Endothelial cell of umbilical vein (primary cell): ENCODE measurements around the gene HPF1. TPM values are rescaled to one million over a fixed set of nuclear protein-coding genes. Genes with fewer than 3 reads are reported as not detected.
A peak's percentile ranks its signal among the peaks of the same experiment; 100 is the strongest.

Source experiments
- BruUV-seq: library from RNA; stranded (reverse); fragments of 400-500 nt; replicated peaks from 2 replicates; lab custom pipeline; 2021; lab: Mats Ljungman, UMichigan
- CTCF ChIA-PET: fragments of 300-600, 350-600 bp; sonication (Branson Sonifier 250); formaldehyde crosslinking; loops from one replicate; lab custom pipeline; 2021; ENCODE audit warnings: antibody characterized with exemption, inconsistent platforms; lab: Charles Lee
- POLR2A ChIA-PET: fragments of 300-600, 350-600 bp; sonication (Branson Sonifier 250); formaldehyde crosslinking; loops from one replicate; lab custom pipeline; 2021; ENCODE audit warnings: antibody characterized with exemption, inconsistent platforms; lab: Charles Lee
- DNase-seq: peaks from one replicate; pipeline ENCODE4 v3.0.0-alpha.2; 2011; ENCODE audit warnings: low read depth, low spot score
- FAIRE-seq: peaks from 2 replicates; lab custom pipeline; 2011; peaks lifted over from hg19 to GRCh38; lab: Jason Lieb, UNC
- H2AFZ ChIP-seq: 2 replicates; pipeline ENCODE4 v1.6.0; 2012; ENCODE audit warnings: low read depth, low read length, control low read depth, inconsistent platforms
- H3K27ac ChIP-seq: 2 replicates; pipeline ENCODE4 v1.5.1; 2011; ENCODE audit warnings: low read depth, mild to moderate bottlenecking, control low read depth, low read length, moderate library complexity; ENCODE audit not compliant: insufficient read depth
- H3K27me3 ChIP-seq, 2 experiments: 2 replicates each; pipeline versions ENCODE4 v1.6.0 to v1.6.1; 2011; ENCODE audit warnings: low read length in 2 of 2, mixed read lengths in 1 of 2; ENCODE audit not compliant: control insufficient read depth in 2 of 2, insufficient read depth in 2 of 2
- H3K36me3 ChIP-seq, 2 experiments: 2 replicates in 1 of 2; 3 replicates in 1 of 2; pipeline ENCODE4 v1.5.1; 2011; ENCODE audit warnings: low read length in 2 of 2, mild to moderate bottlenecking in 1 of 2, moderate library complexity in 1 of 2; ENCODE audit not compliant: control insufficient read depth in 2 of 2, insufficient read depth in 2 of 2; ENCODE audit errors: extremely low read depth in 1 of 2
- H3K4me1 ChIP-seq: 3 replicates; pipeline ENCODE4 v1.5.1; 2011; ENCODE audit warnings: mild to moderate bottlenecking, low read length; ENCODE audit not compliant: control insufficient read depth, insufficient read depth; ENCODE audit errors: extremely low read depth
- H3K4me2 ChIP-seq: 2 replicates; pipeline ENCODE4 v1.6.1; 2011; ENCODE audit warnings: low read length, control low read depth, mixed read lengths; ENCODE audit not compliant: insufficient read depth
- H3K4me3 ChIP-seq, 3 experiments: fragments of 200-600 bp in 1 of 3; sonication (generic), shearing (Covaris generic) in 1 of 3; replicated peaks in 1 of 3; 2 replicates each; pipeline ENCODE4 v1.5.1; 2011 to 2016; ENCODE audit warnings: control low read depth in 3 of 3, low read length in 3 of 3, mild to moderate bottlenecking in 2 of 3, inconsistent platforms in 1 of 3, low read depth in 1 of 3, moderate library complexity in 1 of 3; ENCODE audit not compliant: insufficient read depth in 1 of 3
- H3K79me2 ChIP-seq: 2 replicates; pipeline ENCODE4 v1.6.0; 2012; ENCODE audit warnings: low read length, inconsistent platforms; ENCODE audit not compliant: control insufficient read depth, insufficient read depth
- H3K9ac ChIP-seq: replicated peaks from 2 replicates; pipeline ENCODE3; 2011; ENCODE audit warnings: low read length, control low read depth; ENCODE audit not compliant: insufficient read depth; ENCODE audit errors: extremely low read depth
- H3K9me1 ChIP-seq: replicated peaks from 3 replicates; pipeline ENCODE4 v1.6.0; 2011; ENCODE audit warnings: mild to moderate bottlenecking, low read length; ENCODE audit not compliant: control insufficient read depth, insufficient read depth; ENCODE audit errors: extremely low read depth
- H3K9me3 ChIP-seq: replicated peaks from 2 replicates; pipeline ENCODE4 v1.5.1; 2012; ENCODE audit warnings: low read length, inconsistent platforms; ENCODE audit not compliant: control insufficient read depth, insufficient read depth
- H4K20me1 ChIP-seq: replicated peaks from 2 replicates; pipeline ENCODE3; 2011; ENCODE audit warnings: mild to moderate bottlenecking, low read length; ENCODE audit not compliant: control insufficient read depth, insufficient read depth; ENCODE audit errors: extremely low read depth
- EZH2 ChIP-seq: IDR thresholded peaks from 2 replicates; pipeline ENCODE4 v1.6.1; 2012; ENCODE audit warnings: borderline replicate concordance, low read depth, mild to moderate bottlenecking, moderate library complexity, low read length, inconsistent platforms; ENCODE audit not compliant: severe bottlenecking
- FOS ChIP-seq: IDR thresholded peaks from 2 replicates; pipeline ENCODE4 v1.6.1; 2011; ENCODE audit warnings: mild to moderate bottlenecking, low read length, moderate library complexity, borderline replicate concordance; ENCODE audit not compliant: insufficient read depth
- POLR2A ChIP-seq: IDR thresholded peaks from 2 replicates; pipeline ENCODE4 v1.6.1; 2012; ENCODE audit warnings: low read depth, mild to moderate bottlenecking, control low read depth, low read length
- dilution Hi-C: fragments of 300-500 bp; cut with MboI; formaldehyde crosslinking; loops from one replicate; pipeline ENCODE4 v1.15.0; 2019; ENCODE audit warnings: low sequenced_read_pairs; ENCODE audit not compliant: extremely low pct_ligation_motif_present
- intact Hi-C: fragments of 100-400 bp; cut with micrococcal nuclease; formaldehyde crosslinking; loops from one replicate; pipeline ENCODE4 v1.10.0; 2022
- polyA plus RNA-seq, 4 experiments: library from polyadenylated mRNA; depleted of rRNA in 3 of 4; stranded (reverse) in 3 of 4; unstranded in 1 of 4; fragments of >200 nt; gene quantifications; 2 replicates each; pipeline versions ENCODE4 v1.2.1 to v1.2.3, GENCODE V29; 2011 to 2012; ENCODE audit warnings: missing spikeins in 1 of 4
- total RNA-seq: library from RNA; stranded (reverse); gene quantifications from 2 replicates; pipeline ENCODE4 v1.2.3, GENCODE V29; 2021
- TF ChIP-seq, protein P1 (sequence below): IDR thresholded peaks from 2 replicates; pipeline ENCODE4 v1.6.1; 2011; ENCODE audit not compliant: insufficient read depth, insufficient read length
- TF ChIP-seq, protein P2 (sequence below), 2 donors: IDR thresholded peaks; 1 replicate in 1 of 2; 2 replicates in 1 of 2; pipeline ENCODE4 v1.5.1; 2011; ENCODE audit warnings: low read length in 2 of 2, mild to moderate bottlenecking in 2 of 2, moderate library complexity in 2 of 2, control low read depth in 1 of 2, inconsistent platforms in 1 of 2, low read depth in 1 of 2; ENCODE audit not compliant: insufficient read depth in 1 of 2; ENCODE audit errors: extremely low read depth in 1 of 2

The HPF1 gene
- total and polyA plus RNA-seq, 2 donors (not counting 3 experiments of a cell fraction or from before 2014, with no cell fraction given) = 16.1 to 30.3 TPM

DNA sequence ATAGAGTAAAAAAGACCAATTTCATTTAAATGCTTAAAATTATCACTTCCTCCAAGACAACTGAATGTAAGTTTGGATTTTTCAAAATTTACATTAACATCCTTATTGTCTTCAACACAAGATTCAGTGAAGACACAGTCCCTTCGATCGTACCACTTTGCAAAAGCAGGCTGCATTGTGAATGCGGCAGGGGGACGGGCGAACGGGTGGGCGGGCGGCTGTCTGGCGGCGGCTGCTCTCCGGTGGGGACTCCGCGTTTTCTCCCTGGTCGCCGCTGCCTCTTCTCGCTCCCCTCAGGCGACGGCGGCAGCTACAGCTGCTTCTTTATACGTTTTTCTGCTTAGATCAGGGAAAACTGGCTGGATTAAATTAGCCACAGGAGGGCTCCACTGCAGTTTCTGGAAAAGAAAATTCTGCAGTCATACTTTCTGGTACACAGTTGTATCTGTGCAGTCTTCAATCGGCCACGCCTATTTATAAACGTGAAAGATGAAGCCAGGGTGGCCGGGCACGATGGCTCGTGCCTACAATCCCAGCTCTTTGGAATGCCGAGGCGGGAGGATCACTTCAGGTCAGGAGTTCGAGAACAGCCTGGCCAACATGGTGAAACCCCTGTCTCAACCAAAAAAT is 33.9 kb upstream of the HPF1 start:
- H3K79me2 ChIP-seq = no peaks in the 10 kb centered on the region
- intact Hi-C loops (loop anchor here (1.0 to 5.0 kb wide), 2 partner anchors 178 to 296 kb away; partner anchors contain the start of gene AADAT), dilution Hi-C loops (no loop called here)
- H3K27me3 ChIP-seq = peaks cover 4 to 6% of the 10 kb centered on the region in 2 experiments
- no peaks in the 10 kb centered on the region for H3K9me3 ChIP-seq
- no peaks in the 10 kb centered on the region for H4K20me1 ChIP-seq
- H3K4me1 ChIP-seq = no peaks in the 10 kb centered on the region
- TF ChIP-seq FOS (no peak), POLR2A (no peak)
- TF ChIP-seq, protein P1, sequence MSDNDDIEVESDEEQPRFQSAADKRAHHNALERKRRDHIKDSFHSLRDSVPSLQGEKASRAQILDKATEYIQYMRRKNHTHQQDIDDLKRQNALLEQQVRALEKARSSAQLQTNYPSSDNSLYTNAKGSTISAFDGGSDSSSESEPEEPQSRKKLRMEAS = no peak
- TF ChIP-seq, protein P2, sequence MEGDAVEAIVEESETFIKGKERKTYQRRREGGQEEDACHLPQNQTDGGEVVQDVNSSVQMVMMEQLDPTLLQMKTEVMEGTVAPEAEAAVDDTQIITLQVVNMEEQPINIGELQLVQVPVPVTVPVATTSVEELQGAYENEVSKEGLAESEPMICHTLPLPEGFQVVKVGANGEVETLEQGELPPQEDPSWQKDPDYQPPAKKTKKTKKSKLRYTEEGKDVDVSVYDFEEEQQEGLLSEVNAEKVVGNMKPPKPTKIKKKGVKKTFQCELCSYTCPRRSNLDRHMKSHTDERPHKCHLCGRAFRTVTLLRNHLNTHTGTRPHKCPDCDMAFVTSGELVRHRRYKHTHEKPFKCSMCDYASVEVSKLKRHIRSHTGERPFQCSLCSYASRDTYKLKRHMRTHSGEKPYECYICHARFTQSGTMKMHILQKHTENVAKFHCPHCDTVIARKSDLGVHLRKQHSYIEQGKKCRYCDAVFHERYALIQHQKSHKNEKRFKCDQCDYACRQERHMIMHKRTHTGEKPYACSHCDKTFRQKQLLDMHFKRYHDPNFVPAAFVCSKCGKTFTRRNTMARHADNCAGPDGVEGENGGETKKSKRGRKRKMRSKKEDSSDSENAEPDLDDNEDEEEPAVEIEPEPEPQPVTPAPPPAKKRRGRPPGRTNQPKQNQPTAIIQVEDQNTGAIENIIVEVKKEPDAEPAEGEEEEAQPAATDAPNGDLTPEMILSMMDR (IDR thresholded peaks at IDR 0.05; ENCODE audit: extremely low read depth in 1 of 2, insufficient read depth in 1 of 2, low read depth in 1 of 2, low read length in 2 of 2) = peak; percentile 40 to 41
- no peak overlapping the region for H3K27ac ChIP-seq
- BruUV-seq = no TSS peak
- FAIRE-seq (peak; percentile 80), DNase-seq (peak; percentile 64)
- no peak overlapping the region for H3K9ac ChIP-seq
- POLR2A ChIA-PET = no interaction called here
- CTCF ChIA-PET = interaction anchor here (0.6 to 1.9 kb wide), 12 partner anchors 13 to 257 kb away, joined by 3 to 21 read pairs (median 4); partner anchors contain the start of genes CLCN3 and NEK1
- no peaks in the 10 kb centered on the region for H3K9me1 ChIP-seq
- no peak overlapping the region for H3K4me2 ChIP-seq
- no peak overlapping the region for H3K4me3 ChIP-seq
- peak overlapping the region; percentile 24 for H2AFZ ChIP-seq
- H3K36me3 ChIP-seq = no peaks in the 10 kb centered on the region

DNA sequence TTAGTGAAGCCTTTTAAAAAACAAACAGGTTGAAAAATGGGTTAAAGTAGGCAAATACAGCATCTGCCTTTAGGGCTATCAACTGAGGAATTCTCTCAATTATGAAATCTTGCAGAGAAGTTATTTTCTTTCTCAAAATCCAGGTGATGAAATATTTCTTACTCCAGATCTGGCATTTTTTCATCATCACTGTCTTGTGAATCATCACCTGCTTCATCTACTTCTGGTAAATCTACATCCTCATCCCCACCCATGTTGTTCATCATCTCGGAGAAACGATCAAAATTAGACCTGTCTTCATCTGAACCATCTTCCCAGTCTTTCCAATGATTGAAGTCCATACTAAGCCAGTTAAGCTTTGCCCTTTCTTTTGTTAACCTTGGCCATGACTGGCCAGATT is 33.3 kb upstream of the HPF1 start:
- dilution Hi-C loops (no loop called here), intact Hi-C loops (loop anchor here (1.0 to 5.0 kb wide), 2 partner anchors 178 to 296 kb away; partner anchors contain the start of gene AADAT)
- Histone ChIP-seq H3K36me3 (no peaks in the 10 kb centered on the region), H3K9me3 (no peaks in the 10 kb centered on the region), H3K4me2 (no peak overlapping the region), H3K4me3 (no peak overlapping the region), H4K20me1 (no peaks in the 10 kb centered on the region), H3K9ac (no peak overlapping the region), H3K9me1 (no peaks in the 10 kb centered on the region), H3K79me2 (no peaks in the 10 kb centered on the region), H3K4me1 (no peaks in the 10 kb centered on the region), H3K27me3 (peaks cover 4 to 6% of the 10 kb centered on the region in 2 experiments), H3K27ac (no peak overlapping the region), H2AFZ (no peak overlapping the region)
- no TSS peak for BruUV-seq
- peak; percentile 26 for FAIRE-seq
- POLR2A ChIA-PET = no interaction called here
- DNase-seq = no peak
- TF ChIP-seq FOS (no peak), EZH2 (peak; percentile 47)
- CTCF ChIA-PET = interaction anchor here (0.6 to 1.9 kb wide), 12 partner anchors 13 to 258 kb away, joined by 3 to 21 read pairs (median 4); partner anchors contain the start of genes CLCN3 and NEK1
